Breast epithelium (tissue), 4 donors: ENCODE measurements around the gene SIK3. TPM values are rescaled to one million over a fixed set of nuclear protein-coding genes. Genes with fewer than 3 reads are reported as not detected.

Source experiments
- DNase-seq, 2 donors: peaks; one replicate each; pipeline ENCODE4 v3.0.0-alpha.2; 2019; ENCODE audit warnings: low spot score in 2 of 2
- H3K27ac ChIP-seq, 2 donors: fragments of 200-600 bp; sonication (generic) in 1 of 2; one replicate each; pipeline ENCODE4 v1.5.1; 2016 to 2019; ENCODE audit warnings: mild to moderate bottlenecking in 1 of 2
- H3K27me3 ChIP-seq, 2 donors: fragments of 200-600 bp; sonication (generic) in 1 of 2; one replicate each; pipeline versions ENCODE4 v1.5.1 to v1.6.0; 2017 to 2019; ENCODE audit warnings: control low read depth in 1 of 2, mild to moderate bottlenecking in 1 of 2
- H3K36me3 ChIP-seq: fragments of 200-600 bp; one replicate; pipeline ENCODE4 v1.5.1; 2019
- H3K4me1 ChIP-seq, 2 donors: fragments of 200-600 bp; sonication (generic); one replicate each; pipeline ENCODE4 v1.5.1; 2016 to 2019; ENCODE audit warnings: control low read depth in 1 of 2
- H3K4me3 ChIP-seq, 3 donors: fragments of 200-600 bp; sonication (generic); 1 replicate in 2 of 3; 2 replicates in 1 of 3; pipeline ENCODE4 v1.5.1; 2016 to 2019; ENCODE audit warnings: mild to moderate bottlenecking in 3 of 3, moderate library complexity in 2 of 3
- H3K9me3 ChIP-seq, 2 donors: fragments of 200-600 bp; sonication (generic) in 1 of 2; one replicate each; pipeline ENCODE4 v1.5.1; 2016 to 2019; ENCODE audit warnings: control low read depth in 1 of 2
- CTCF ChIP-seq, 3 donors: fragments of 450-650 bp; IDR thresholded peaks; one replicate each; pipeline ENCODE4 v1.5.1; 2016 to 2017; ENCODE audit warnings: antibody characterized with exemption in 3 of 3, mild to moderate bottlenecking in 3 of 3, moderate library complexity in 3 of 3
- POLR2A ChIP-seq: fragments of 450-650 bp; IDR thresholded peaks from one replicate; pipeline ENCODE4 v1.6.1; 2016; ENCODE audit warnings: antibody characterized with exemption, mild to moderate bottlenecking, moderate library complexity
- POLR2AphosphoS5 ChIP-seq, 3 donors: sonication (generic); formaldehyde crosslinking; IDR thresholded peaks; one replicate each; pipeline ENCODE4 v1.6.1; 2017; ENCODE audit warnings: antibody characterized with exemption in 3 of 3
- intact Hi-C: fragments of 100-400 bp; cut with DNase I; formaldehyde crosslinking; loops from one replicate; pipeline ENCODE4 v1.15.1; 2023; ENCODE audit warnings: low total_unique reads
- total RNA-seq, 3 donors: library from RNA; depleted of rRNA; stranded (reverse); fragments of >200 nt; gene quantifications; one replicate each; pipeline ENCODE4 v1.1.0, GENCODE V29; 2016

SIK3 gene
- total RNA-seq, 3 donors from 2014 or later = 26.9 to 110 (median 57.0) TPM

GRCh38 chr11:116896211-116896610 is 202.0 kb downstream of the SIK3 start:
- H3K27me3 ChIP-seq = no peaks in the 10 kb centered on the region
- intact Hi-C loops = loop anchor here (2.0 kb wide), 1 partner anchor 35 kb away; no protein-coding TSS in a partner anchor
- no peak for DNase-seq
- no peak for TF ChIP-seq POLR2AphosphoS5 (IDR thresholded peaks at IDR 0.05)
- H3K9me3 ChIP-seq = no peaks in the 10 kb centered on the region
- no peaks in the 10 kb centered on the region for H3K36me3 ChIP-seq
- no peak overlapping the region for H3K27ac ChIP-seq
- no peaks in the 10 kb centered on the region for H3K4me1 ChIP-seq
- H3K4me3 ChIP-seq = no peak overlapping the region

GRCh38 chr11:116895048-116895757 is 203.0 kb downstream of the SIK3 start:
- no peaks in the 10 kb centered on the region for H3K4me1 ChIP-seq
- no peak for DNase-seq
- no peak overlapping the region for H3K4me3 ChIP-seq
- H3K27me3 ChIP-seq = no peaks in the 10 kb centered on the region
- no peaks in the 10 kb centered on the region for H3K36me3 ChIP-seq
- TF ChIP-seq CTCF (IDR thresholded peaks at IDR 0.05) = no peak
- TF ChIP-seq POLR2A = no peak
- no peak for TF ChIP-seq POLR2AphosphoS5 (IDR thresholded peaks at IDR 0.05)
- H3K9me3 ChIP-seq = no peaks in the 10 kb centered on the region
- intact Hi-C loops = no loop called here
- no peak overlapping the region for H3K27ac ChIP-seq

- no peaks in the 10 kb centered on the region for H3K9me3 ChIP-seq
- H3K4me3 ChIP-seq = no peak overlapping the region
- intact Hi-C loops = no loop called here
- H3K36me3 ChIP-seq = no peaks in the 10 kb centered on the region
- no peaks in the 10 kb centered on the region for H3K27me3 ChIP-seq
- no peak overlapping the region for H3K27ac ChIP-seq
- no peak for DNase-seq
- TF ChIP-seq POLR2AphosphoS5 (IDR thresholded peaks at IDR 0.05) (no peak), POLR2A (no peak), CTCF (IDR thresholded peaks at IDR 0.05) (no peak)
- H3K4me1 ChIP-seq = no peaks in the 10 kb centered on the region
Observed at GRCh38 chr11:116893906-116894305, 204.3 kb downstream of the SIK3 start.

GRCh38 chr11:116893437-116893836 is 204.8 kb downstream of the SIK3 start:
- H3K27ac ChIP-seq = no peak overlapping the region
- H3K27me3 ChIP-seq = no peaks in the 10 kb centered on the region
- no peak overlapping the region for H3K4me3 ChIP-seq
- no peaks in the 10 kb centered on the region for H3K36me3 ChIP-seq
- no peaks in the 10 kb centered on the region for H3K4me1 ChIP-seq
- no peak for TF ChIP-seq CTCF (IDR thresholded peaks at IDR 0.05)
- TF ChIP-seq POLR2AphosphoS5 (IDR thresholded peaks at IDR 0.05) = no peak
- no peak for TF ChIP-seq POLR2A
- H3K9me3 ChIP-seq = no peaks in the 10 kb centered on the region
- intact Hi-C loops = no loop called here
- DNase-seq = no peak

GRCh38 chr11:116892374-116892773 is 205.9 kb downstream of the SIK3 start:
- DNase-seq = no peak
- Histone ChIP-seq H3K27ac (no peak overlapping the region), H3K27me3 (no peaks in the 10 kb centered on the region), H3K9me3 (no peaks in the 10 kb centered on the region), H3K36me3 (no peaks in the 10 kb centered on the region), H3K4me3 (no peak overlapping the region), H3K4me1 (no peaks in the 10 kb centered on the region)
- no peak for TF ChIP-seq POLR2A
- TF ChIP-seq CTCF (IDR thresholded peaks at IDR 0.05) = no peak
- TF ChIP-seq POLR2AphosphoS5 (IDR thresholded peaks at IDR 0.05) = no peak
- intact Hi-C loops = no loop called here
